Transverse colon (tissue), 3 donors: ENCODE measurements around the gene ZER1.

Experiments used
- POLR2A ChIP-seq: fragments of 450-650 bp; IDR thresholded peaks from one replicate; pipeline ENCODE4 v1.6.1; 2016; ENCODE audit warnings: antibody characterized with exemption, mild to moderate bottlenecking, moderate library complexity
- TF ChIP-seq, protein P1 (sequence below), 5 experiments: fragments of 200-600 bp in 3 of 5; fragments of 450-650 bp in 2 of 5; sonication (generic) in 3 of 5; IDR thresholded peaks; 1 replicate in 2 of 5; 2 replicates in 3 of 5; pipeline ENCODE4 v1.5.1; 2016 to 2017; ENCODE audit warnings: antibody characterized with exemption in 5 of 5, inconsistent platforms in 3 of 5, mild to moderate bottlenecking in 2 of 5, moderate library complexity in 1 of 5

DNA sequence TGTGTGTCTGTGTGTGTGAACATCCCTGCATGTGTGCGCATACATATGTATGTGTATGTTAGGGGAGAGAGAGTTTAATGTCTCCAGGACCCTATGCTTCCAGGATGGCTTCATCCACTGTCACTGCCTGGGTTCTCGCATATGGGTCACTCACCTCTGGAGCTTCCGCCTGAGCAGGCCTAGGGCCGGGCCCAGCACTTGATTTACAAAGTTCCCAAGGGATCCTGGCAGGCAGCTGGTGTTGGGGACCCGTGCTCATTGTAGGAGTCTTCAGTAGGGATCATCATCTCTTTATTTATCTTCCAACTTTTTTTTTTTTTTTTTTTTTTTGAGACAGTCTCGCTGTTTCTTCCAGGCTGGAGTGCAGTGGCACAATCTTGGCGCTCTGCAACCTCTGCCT lies 28.3 kb upstream of the ZER1 start:
- TF ChIP-seq POLR2A = no peak
- TF ChIP-seq, protein P1, sequence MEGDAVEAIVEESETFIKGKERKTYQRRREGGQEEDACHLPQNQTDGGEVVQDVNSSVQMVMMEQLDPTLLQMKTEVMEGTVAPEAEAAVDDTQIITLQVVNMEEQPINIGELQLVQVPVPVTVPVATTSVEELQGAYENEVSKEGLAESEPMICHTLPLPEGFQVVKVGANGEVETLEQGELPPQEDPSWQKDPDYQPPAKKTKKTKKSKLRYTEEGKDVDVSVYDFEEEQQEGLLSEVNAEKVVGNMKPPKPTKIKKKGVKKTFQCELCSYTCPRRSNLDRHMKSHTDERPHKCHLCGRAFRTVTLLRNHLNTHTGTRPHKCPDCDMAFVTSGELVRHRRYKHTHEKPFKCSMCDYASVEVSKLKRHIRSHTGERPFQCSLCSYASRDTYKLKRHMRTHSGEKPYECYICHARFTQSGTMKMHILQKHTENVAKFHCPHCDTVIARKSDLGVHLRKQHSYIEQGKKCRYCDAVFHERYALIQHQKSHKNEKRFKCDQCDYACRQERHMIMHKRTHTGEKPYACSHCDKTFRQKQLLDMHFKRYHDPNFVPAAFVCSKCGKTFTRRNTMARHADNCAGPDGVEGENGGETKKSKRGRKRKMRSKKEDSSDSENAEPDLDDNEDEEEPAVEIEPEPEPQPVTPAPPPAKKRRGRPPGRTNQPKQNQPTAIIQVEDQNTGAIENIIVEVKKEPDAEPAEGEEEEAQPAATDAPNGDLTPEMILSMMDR (IDR thresholded peaks at IDR 0.05) = no peak
